ENCODE data around the gene GUCY1B1.

The GUCY1B1 gene

DNA sequence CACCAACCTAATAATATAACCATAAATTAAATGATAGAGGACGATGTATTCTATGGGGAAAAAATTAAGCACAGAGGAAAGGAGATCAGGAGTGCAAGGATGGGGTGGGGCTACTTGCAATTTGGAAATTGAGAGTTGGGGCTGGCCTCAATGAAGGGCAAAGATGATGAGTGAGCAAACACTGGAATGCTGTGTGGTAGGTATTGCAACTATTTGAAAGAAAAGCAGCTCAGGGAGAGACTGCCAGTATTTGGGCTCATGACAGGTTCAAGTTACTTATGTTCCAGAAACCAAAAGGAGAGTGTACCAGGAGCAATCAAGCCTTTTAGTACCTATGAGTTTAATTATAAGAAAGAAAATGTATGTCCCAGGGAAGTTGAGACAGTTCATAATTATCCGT, 59.8 kb downstream of the GUCY1B1 start:
- peak; percentile 8 to 55 for DNase-seq (ENCODE audit: low read depth in 2 of 2)
- no peak overlapping the region for H3K4me3 ChIP-seq (replicated peaks in 1 of 2; ENCODE audit: low read depth in 2 of 2, low read length in 2 of 2)
- TF ChIP-seq, protein P1, sequence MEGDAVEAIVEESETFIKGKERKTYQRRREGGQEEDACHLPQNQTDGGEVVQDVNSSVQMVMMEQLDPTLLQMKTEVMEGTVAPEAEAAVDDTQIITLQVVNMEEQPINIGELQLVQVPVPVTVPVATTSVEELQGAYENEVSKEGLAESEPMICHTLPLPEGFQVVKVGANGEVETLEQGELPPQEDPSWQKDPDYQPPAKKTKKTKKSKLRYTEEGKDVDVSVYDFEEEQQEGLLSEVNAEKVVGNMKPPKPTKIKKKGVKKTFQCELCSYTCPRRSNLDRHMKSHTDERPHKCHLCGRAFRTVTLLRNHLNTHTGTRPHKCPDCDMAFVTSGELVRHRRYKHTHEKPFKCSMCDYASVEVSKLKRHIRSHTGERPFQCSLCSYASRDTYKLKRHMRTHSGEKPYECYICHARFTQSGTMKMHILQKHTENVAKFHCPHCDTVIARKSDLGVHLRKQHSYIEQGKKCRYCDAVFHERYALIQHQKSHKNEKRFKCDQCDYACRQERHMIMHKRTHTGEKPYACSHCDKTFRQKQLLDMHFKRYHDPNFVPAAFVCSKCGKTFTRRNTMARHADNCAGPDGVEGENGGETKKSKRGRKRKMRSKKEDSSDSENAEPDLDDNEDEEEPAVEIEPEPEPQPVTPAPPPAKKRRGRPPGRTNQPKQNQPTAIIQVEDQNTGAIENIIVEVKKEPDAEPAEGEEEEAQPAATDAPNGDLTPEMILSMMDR (IDR thresholded peaks at IDR 0.05; ENCODE audit: low read depth, low read length), result no peak

DNA sequence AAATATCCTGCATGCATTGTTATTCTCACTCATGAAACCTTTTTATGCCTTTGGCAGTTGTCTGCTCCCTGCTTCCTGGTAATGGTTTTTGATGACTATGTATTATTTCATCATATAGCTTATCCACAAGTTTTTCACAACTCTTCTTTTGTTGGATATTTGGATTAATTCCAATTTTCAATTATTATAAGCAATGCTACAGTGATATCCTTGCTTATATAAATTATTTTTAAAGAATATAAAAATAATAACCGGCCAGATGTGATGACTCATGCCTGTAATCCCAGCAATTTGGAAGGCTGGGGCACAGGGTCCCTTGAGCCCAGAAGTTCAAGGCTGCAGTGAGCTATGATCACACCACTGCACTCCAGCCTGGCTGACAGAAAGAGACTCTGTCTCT, 60.2 kb downstream of the GUCY1B1 start:
- peak; percentile 36 to 54 for DNase-seq (ENCODE audit: low read depth in 2 of 2)
- no peak overlapping the region for H3K4me3 ChIP-seq (replicated peaks in 1 of 2; ENCODE audit: low read depth in 2 of 2, low read length in 2 of 2)
- TF ChIP-seq, protein P1 (IDR thresholded peaks at IDR 0.05; ENCODE audit: low read depth, low read length), result no peak

DNA sequence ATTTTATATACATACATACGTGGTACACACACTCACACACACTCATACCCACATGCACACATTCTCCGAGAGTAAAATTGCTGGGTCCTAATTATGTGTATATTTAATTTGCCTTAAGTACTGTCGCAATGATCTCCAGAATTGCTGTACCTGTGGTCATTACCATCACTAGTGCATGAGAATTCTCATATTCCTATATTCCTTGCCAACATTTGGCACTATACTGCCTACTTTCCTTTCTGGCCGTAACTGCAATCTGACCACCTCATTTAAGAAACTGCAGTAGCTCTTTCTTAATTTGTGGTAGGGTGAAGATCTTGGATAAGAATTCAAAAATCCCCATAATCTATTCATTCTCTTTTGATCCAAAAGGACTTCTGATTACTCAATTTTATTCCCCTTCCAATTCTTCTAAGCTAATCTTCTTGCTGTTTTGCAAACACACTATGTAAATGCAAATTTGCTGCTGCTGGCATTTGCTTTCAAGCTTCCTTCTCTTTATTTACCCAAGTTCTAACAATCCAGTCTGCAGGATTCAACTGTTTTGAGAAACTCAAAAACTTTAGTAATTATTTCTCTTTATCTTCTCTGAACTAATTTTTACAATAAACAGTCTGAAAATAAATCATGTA, 62.2 kb downstream of the GUCY1B1 start:
- TF ChIP-seq, protein P1 (IDR thresholded peaks at IDR 0.05; ENCODE audit: low read depth, low read length), result no peak

DNA sequence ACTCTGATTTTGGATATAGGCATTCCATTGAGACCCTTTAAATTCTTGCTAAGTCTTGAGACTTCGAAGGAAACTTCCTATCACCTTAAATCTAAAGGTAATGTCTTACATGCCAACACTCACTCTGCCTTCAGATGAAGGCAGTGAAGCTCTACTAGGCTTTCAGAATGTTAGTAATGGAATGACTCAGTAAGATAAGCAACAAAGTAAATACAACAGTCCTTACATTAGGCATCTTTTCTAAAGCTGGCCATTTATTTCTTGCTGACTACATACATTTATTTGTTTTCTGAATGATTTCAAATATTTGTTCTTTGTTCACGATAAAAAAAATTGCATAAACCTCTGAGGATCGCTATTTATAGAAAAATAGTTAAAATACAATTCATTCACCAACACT, 63.8 kb downstream of the GUCY1B1 start:
- no peak overlapping the region for H3K4me3 ChIP-seq (replicated peaks in 1 of 2; ENCODE audit: low read depth in 2 of 2, low read length in 2 of 2)
- DNase-seq (ENCODE audit: low read depth in 2 of 2), result peak in 1 of 2 donors; percentile 27
- TF ChIP-seq, protein P1 (IDR thresholded peaks at IDR 0.05; ENCODE audit: low read depth, low read length), result no peak

More for the DNA sequence above, 62.2 kb downstream of the GUCY1B1 start:
- DNase-seq (ENCODE audit: low read depth in 2 of 2), result no peak
- no peak overlapping the region for H3K4me3 ChIP-seq (replicated peaks in 1 of 2; ENCODE audit: low read depth in 2 of 2, low read length in 2 of 2)

DNA sequence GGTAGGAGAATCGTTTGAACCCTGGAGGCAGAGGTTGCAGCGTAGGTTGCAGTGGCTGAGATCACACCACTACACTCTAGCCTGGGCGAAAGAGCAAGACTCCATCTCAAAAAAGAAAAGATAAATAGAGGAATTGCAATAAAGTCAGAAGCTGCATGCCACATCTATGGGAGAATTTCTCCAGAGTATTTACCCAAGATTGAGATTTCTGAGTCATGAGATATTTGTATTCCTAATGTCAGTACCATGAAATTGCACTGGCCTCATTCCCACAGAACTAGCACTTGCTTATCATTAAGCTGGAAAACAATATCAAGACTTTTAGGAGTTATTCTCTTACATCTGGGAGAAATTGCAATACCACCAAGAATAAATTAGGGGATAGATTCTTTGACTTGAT, 69.8 kb downstream of the GUCY1B1 start:
- peak; percentile 5 to 10 for DNase-seq (ENCODE audit: low read depth in 2 of 2)
- no peak overlapping the region for H3K4me3 ChIP-seq (replicated peaks in 1 of 2; ENCODE audit: low read depth in 2 of 2, low read length in 2 of 2)
- TF ChIP-seq, protein P1 (IDR thresholded peaks at IDR 0.05; ENCODE audit: low read depth, low read length), result no peak

DNA sequence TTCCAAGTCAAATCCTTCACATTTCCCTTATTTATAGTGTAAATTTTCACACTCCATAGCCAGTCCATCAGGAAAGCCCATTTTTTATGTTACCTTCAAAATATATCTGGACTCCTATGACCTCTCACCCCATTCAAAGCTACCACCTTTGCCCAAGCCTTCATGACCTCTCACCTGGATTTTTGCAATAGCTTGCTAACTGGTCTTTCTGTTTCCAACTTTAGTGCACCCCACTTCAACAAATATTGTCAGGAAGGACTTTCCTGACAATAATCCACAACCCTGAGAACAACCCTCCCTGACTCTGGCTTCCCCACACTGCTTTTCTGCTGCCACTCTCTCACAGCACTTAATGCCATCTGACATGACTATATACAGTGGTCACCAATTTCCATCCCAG, 73.8 kb downstream of the GUCY1B1 start:
- no peak overlapping the region for H3K4me3 ChIP-seq (replicated peaks in 1 of 2; ENCODE audit: low read depth in 2 of 2, low read length in 2 of 2)
- DNase-seq (ENCODE audit: low read depth in 2 of 2), result no peak
- TF ChIP-seq, protein P1 (IDR thresholded peaks at IDR 0.05; ENCODE audit: low read depth, low read length), result no peak

Measured in cardiac fibroblast (primary cell).